K562 (cell line): ENCODE measurements around the gene ERAP2. TPM values are rescaled to one million over a fixed set of nuclear protein-coding genes. Genes with fewer than 3 reads are reported as not detected.

Experiments
- ATAC-seq: fragments of 200-7000 bp; cut with Tn5 transposase; 3 replicates; pipeline ENCODE4 v1.9.1; 2020; ENCODE audit warnings: moderate library complexity
- BruUV-seq: library from RNA; stranded (reverse); fragments of 400-500 nt; replicated peaks from 2 replicates; lab custom pipeline; 2021; lab: Mats Ljungman, UMichigan
- CTCF ChIA-PET: fragments of 300-600 bp; formaldehyde crosslinking; extraction: SDS; loops from one replicate; lab custom pipeline; 2021; ENCODE audit warnings: low intra/inter-chr PET ratio; lab: Yijun Ruan, JAX
- POLR2A ChIA-PET: fragments of 300-600, 350-650 bp; sonication (Branson Sonifier 250); formaldehyde crosslinking; extraction: SDS; loops from one replicate; lab custom pipeline; 2021; ENCODE audit warnings: antibody characterized with exemption, inconsistent platforms; lab: Yijun Ruan, JAX
- DNase-seq, 4 experiments: peaks; one replicate each; pipeline versions ENCODE4 v3.0.0 to v3.0.0-alpha.2; 2011 to 2018; ENCODE audit warnings: low spot score in 3 of 4, mixed read lengths in 3 of 4; ENCODE audit errors: extremely low read depth in 1 of 4
- FAIRE-seq: peaks from 2 replicates; lab custom pipeline; 2011; peaks lifted over from hg19 to GRCh38; lab: Jason Lieb, UNC
- H2AFZ ChIP-seq: 2 replicates; pipeline ENCODE4 v1.6.0; 2011; ENCODE audit warnings: low read depth, low read length, control low read depth, inconsistent platforms
- H3K27ac ChIP-seq: fragments of 200-600 bp; 3 replicates; pipeline ENCODE4 v1.8.0; 2011; ENCODE audit warnings: low read depth, mild to moderate bottlenecking, control low read depth, inconsistent platforms, low read length, moderate library complexity, mixed read lengths; ENCODE audit errors: extremely low read depth
- H3K27me3 ChIP-seq, 2 experiments: fragments of 300-600 bp in 1 of 2; 2 replicates in 1 of 2; 3 replicates in 1 of 2; pipeline versions ENCODE4 v1.6.0 to v1.8.0; 2011; ENCODE audit warnings: inconsistent platforms in 2 of 2, low read length in 2 of 2, mild to moderate bottlenecking in 1 of 2, mixed read lengths in 1 of 2, moderate library complexity in 1 of 2; ENCODE audit not compliant: control insufficient read depth in 2 of 2, insufficient read depth in 2 of 2
- H3K36me3 ChIP-seq: fragments of 300-600 bp; 3 replicates; pipeline ENCODE4 v1.8.0; 2011; ENCODE audit warnings: mild to moderate bottlenecking, low read length, inconsistent platforms; ENCODE audit not compliant: control insufficient read depth, insufficient read depth
- H3K4me1 ChIP-seq, 2 experiments: fragments of 200-600 bp in 1 of 2; replicated peaks in 1 of 2; 2 replicates in 1 of 2; 3 replicates in 1 of 2; pipeline versions ENCODE4 v1.5.1 to v1.8.0; 2011; ENCODE audit warnings: inconsistent platforms in 2 of 2, low read length in 2 of 2, mild to moderate bottlenecking in 1 of 2, mixed read lengths in 1 of 2, moderate library complexity in 1 of 2; ENCODE audit not compliant: control insufficient read depth in 2 of 2, insufficient read depth in 2 of 2
- H3K4me2 ChIP-seq: 2 replicates; pipeline ENCODE4 v1.6.1; 2011; ENCODE audit warnings: low read length, control low read depth, inconsistent platforms, mixed read lengths; ENCODE audit not compliant: insufficient read depth
- H3K4me3 ChIP-seq: fragments of 200-600 bp; sonication (generic), shearing (Covaris generic); 2 replicates; pipeline ENCODE4 v1.5.1; 2016; ENCODE audit warnings: control low read depth, inconsistent platforms
- H3K79me2 ChIP-seq: fragments of 200-600 bp; 3 replicates; pipeline ENCODE4 v1.8.0; 2011; ENCODE audit warnings: low read length, inconsistent platforms; ENCODE audit not compliant: control insufficient read depth, insufficient read depth
- H3K9ac ChIP-seq, 2 experiments: 2 replicates each; pipeline versions ENCODE4 v1.6.0 to v1.6.1; 2011; ENCODE audit warnings: low read depth in 2 of 2, low read length in 2 of 2, control low read depth in 1 of 2, inconsistent platforms in 1 of 2, mild to moderate bottlenecking in 1 of 2, mixed read lengths in 1 of 2; ENCODE audit not compliant: insufficient read depth in 1 of 2
- H3K9me1 ChIP-seq: one replicate; pipeline ENCODE4 v1.6.0; 2011; ENCODE audit warnings: inconsistent platforms, mild to moderate bottlenecking, low read length, moderate library complexity; ENCODE audit not compliant: control insufficient read depth, insufficient read depth
- H3K9me3 ChIP-seq: replicated peaks from 2 replicates; pipeline ENCODE4 v1.5.1; 2011; ENCODE audit warnings: low read depth, low read length, inconsistent platforms; ENCODE audit not compliant: control insufficient read depth, insufficient read depth
- H4K20me1 ChIP-seq: replicated peaks from 2 replicates; pipeline ENCODE4 v1.6.1; 2011; ENCODE audit warnings: low read length, inconsistent platforms, mixed read lengths; ENCODE audit not compliant: control insufficient read depth, insufficient read depth
- GABPB1 ChIP-seq: sonication (generic); formaldehyde crosslinking; IDR thresholded peaks from 2 replicates; pipeline ENCODE4 v1.8.0; 2022; ENCODE audit warnings: mild to moderate bottlenecking, missing genetic modification reagents
- HNRNPK ChIP-seq: fragments of 200-400 bp; formaldehyde crosslinking; IDR thresholded peaks from one replicate; pipeline ENCODE4 v1.6.1; 2018; ENCODE audit warnings: mild to moderate bottlenecking, low read depth, low read length; ENCODE audit not compliant: poor library complexity, severe bottlenecking
- MLX ChIP-seq, 2 experiments: fragments of 450-650 bp in 1 of 2; sonication (generic) in 1 of 2; formaldehyde crosslinking; conservative IDR thresholded peaks; 2 replicates each; pipeline versions ENCODE4 v1.4.0 to v1.8.1; 2020 to 2022; ENCODE audit warnings: mild to moderate bottlenecking in 1 of 2, missing genetic modification reagents in 1 of 2
- MTF1 ChIP-seq: fragments of 250-450 bp; sonication (Bioruptor Pico); IDR thresholded peaks from 2 replicates; pipeline ENCODE4 v1.9.0; 2021; ENCODE audit warnings: moderate library complexity, mild to moderate bottlenecking, inconsistent platforms, borderline replicate concordance
- POLR2A ChIP-seq: fragments of 450-650 bp; conservative IDR thresholded peaks from 2 replicates; pipeline ENCODE4 v1.6.1; 2016
- ZNF174 ChIP-seq: fragments of 250-450 bp; sonication (Bioruptor Pico); IDR thresholded peaks from 2 replicates; pipeline ENCODE4 v1.4.0; 2020; ENCODE audit warnings: mild to moderate bottlenecking
- ZNF224 ChIP-seq: sonication (generic); formaldehyde crosslinking; IDR thresholded peaks from 2 replicates; pipeline ENCODE4 v1.8.0; 2022; ENCODE audit warnings: mild to moderate bottlenecking, missing genetic modification reagents
- ZNF282 ChIP-seq: sonication (generic); formaldehyde crosslinking; IDR thresholded peaks from 2 replicates; pipeline ENCODE4 v1.8.1; 2023; ENCODE audit warnings: missing genetic modification reagents
- ZNF778 ChIP-seq: fragments of 450-650 bp; formaldehyde crosslinking; IDR thresholded peaks from 2 replicates; pipeline ENCODE4 v1.4.0; 2020; ENCODE audit warnings: mild to moderate bottlenecking, moderate library complexity
- WGBS: fragments of 100-300 bp; shearing (Covaris generic); methylation state at CpG from one replicate; pipeline ENCODE4 v1.1.6; 2016; ENCODE audit warnings: low coverage, mixed read lengths; ENCODE audit not compliant: insufficient coverage; ENCODE audit errors: missing lambda C conversion rate; 5-methylcytosine and 5-hydroxymethylcytosine counted together
- in situ Hi-C: fragments of 300-500 bp; cut with MboI; formaldehyde crosslinking; loops from 4 replicates; pipeline ENCODE4 v1.15.0; 2018; ENCODE audit warnings: inconsistent platforms, mixed read lengths
- intact Hi-C: fragments of 100-400 bp; cut with micrococcal nuclease; formaldehyde crosslinking; loops from 2 replicates; pipeline ENCODE4 v1.14.2; 2022
- polyA plus RNA-seq, 8 experiments: library from polyadenylated mRNA; depleted of rRNA in 4 of 8; stranded (reverse) in 5 of 8; unstranded in 3 of 8; fragments of >200 nt; fragmentation: Nextera tagmentation in 2 of 8; fragmentation: Illumina TruSeq in 1 of 8; extraction: Ambion mirVana in 2 of 8; extraction: Trizol in 1 of 8; gene quantifications; 2 replicates each; pipeline versions ENCODE4 v1.2.1 to v1.2.3, GENCODE V29; 2011 to 2014; ENCODE audit warnings: inconsistent platforms in 1 of 8, missing spikeins in 1 of 8
- total RNA-seq, 7 experiments: library from RNA; depleted of rRNA in 6 of 7; stranded (reverse); fragments of >200 nt in 6 of 7; fragmentation: Illumina TruSeq in 2 of 7; extraction: Trizol in 2 of 7; gene quantifications; 2 replicates each; pipeline versions ENCODE4 v1.2.1 to v1.2.3, GENCODE V29; 2011 to 2021; ENCODE audit warnings: low replicate concordance in 1 of 7

The ERAP2 gene
- total and polyA plus RNA-seq, 9 of the 15 experiments (the other 6 are each of a cell fraction or from before 2014, with no cell fraction given), result 0.93 to 4.0 (median 2.1) TPM

- POLR2A ChIA-PET, result no interaction called here
- no peak overlapping the region for H3K4me2 ChIP-seq
- ATAC-seq (no peak), DNase-seq (no peak), FAIRE-seq (no peak)
- H3K27me3 ChIP-seq, result no peaks in the 10 kb centered on the region
- no peaks in the 10 kb centered on the region for H3K9me1 ChIP-seq
- H2AFZ ChIP-seq, result no peak overlapping the region
- H3K36me3 ChIP-seq, result no peaks in the 10 kb centered on the region
- H3K79me2 ChIP-seq, result no peaks in the 10 kb centered on the region
- WGBS, result 18% methylated on average over 1 of the region's 1 CpG
- no TSS peak for BruUV-seq
- peaks cover 0 to 16% of the 10 kb centered on the region in 2 experiments; a peak in 2 of 5 replicates for H3K4me1 ChIP-seq
- H3K27ac ChIP-seq, result no peak overlapping the region
- TF ChIP-seq MTF1 (CRISPR knock-in tag), result no peak
- TF ChIP-seq GABPB1 (CRISPR knock-in tag), result no peak
- no peak for TF ChIP-seq POLR2A
- no peak for TF ChIP-seq HNRNPK
- no peak for TF ChIP-seq MLX (CRISPR knock-in tag; conservative IDR thresholded peaks at IDR 0.05)
- TF ChIP-seq ZNF282 (CRISPR knock-in tag), result no peak
- no peak for TF ChIP-seq ZNF224 (CRISPR knock-in tag)
- TF ChIP-seq ZNF778, result no peak
- no peak for TF ChIP-seq ZNF174 (CRISPR knock-in tag)
- no peaks in the 10 kb centered on the region for H3K9me3 ChIP-seq
- in situ Hi-C loops, result no loop called here
- H3K4me3 ChIP-seq, result no peak overlapping the region
- H3K9ac ChIP-seq, result no peak overlapping the region
- intact Hi-C loops, result no loop called here
- no peaks in the 10 kb centered on the region for H4K20me1 ChIP-seq
- CTCF ChIA-PET, result interaction anchor here (0.6 kb wide), 1 partner anchor 286 kb away, joined by 3 read pairs; no protein-coding TSS in a partner anchor
These were observed 4.6 kb upstream of the ERAP2 start for GRCh38 chr5:96871686-96872085.
